SU-DHL-6 (cell line): ENCODE results near the gene PRSS57.

ENCODE experiments used
- EZH2phosphoT487 ChIP-seq: fragments of 200-600 bp; sonication (generic), shearing (Covaris generic); conservative IDR thresholded peaks from 2 replicates; pipeline ENCODE4 v1.6.1; 2018; ENCODE audit warnings: mild to moderate bottlenecking, antibody characterized with exemption, low read length, moderate library complexity, mixed read lengths
- TF ChIP-seq, protein P1 (sequence below): fragments of 200-600 bp; sonication (generic); IDR thresholded peaks from one replicate; pipeline ENCODE4 v1.5.1; 2017; ENCODE audit warnings: antibody characterized with exemption, mild to moderate bottlenecking, low read length, moderate library complexity; ENCODE audit not compliant: insufficient read depth, poor library complexity, severe bottlenecking

DNA sequence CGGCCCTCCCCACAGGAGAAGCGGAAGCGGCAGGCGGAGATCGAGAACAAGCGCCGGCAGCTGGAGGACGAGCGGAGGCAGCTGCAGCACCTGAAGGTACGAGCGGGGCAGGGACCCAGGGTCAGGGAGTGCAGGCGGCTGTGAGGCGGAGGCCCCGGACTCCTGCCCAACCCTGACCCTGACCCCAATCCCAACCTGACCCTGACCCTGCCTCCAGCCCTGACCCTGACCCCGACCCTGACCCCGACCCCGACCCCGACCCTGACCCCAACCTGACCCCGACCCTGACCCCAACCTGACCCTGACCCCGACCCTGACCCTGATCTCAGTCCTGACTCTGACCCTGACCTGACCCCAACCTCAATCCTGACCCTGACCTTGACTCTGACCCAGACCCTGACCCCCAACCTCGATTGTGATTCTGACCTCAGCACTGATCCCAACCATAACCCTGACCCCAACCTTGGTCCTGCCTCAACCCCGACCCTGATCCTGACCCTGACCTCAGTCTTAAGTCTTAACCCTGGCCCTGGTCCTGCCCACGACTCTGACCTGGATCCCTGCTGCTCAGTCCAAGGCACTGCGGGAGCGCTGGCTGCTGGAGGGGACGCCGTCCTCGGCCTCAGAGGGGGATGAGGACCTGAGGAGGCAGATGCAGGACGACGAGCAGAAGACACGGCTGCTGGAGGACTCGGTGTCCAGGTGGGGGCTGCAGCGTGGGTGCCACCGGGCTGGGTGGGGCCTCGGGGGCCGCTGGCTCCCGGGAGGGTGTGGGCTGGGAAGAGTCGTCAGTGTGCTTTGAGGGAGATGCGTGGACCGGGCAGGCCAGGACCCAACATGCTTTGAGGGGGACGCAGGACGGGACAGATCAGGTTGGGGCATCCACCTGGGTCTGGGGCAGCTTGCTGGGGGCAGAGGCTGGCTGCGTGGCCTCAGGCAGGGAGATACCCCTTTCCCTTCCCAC is 32.0 kb upstream of the PRSS57 start:
- TF ChIP-seq, protein P1, sequence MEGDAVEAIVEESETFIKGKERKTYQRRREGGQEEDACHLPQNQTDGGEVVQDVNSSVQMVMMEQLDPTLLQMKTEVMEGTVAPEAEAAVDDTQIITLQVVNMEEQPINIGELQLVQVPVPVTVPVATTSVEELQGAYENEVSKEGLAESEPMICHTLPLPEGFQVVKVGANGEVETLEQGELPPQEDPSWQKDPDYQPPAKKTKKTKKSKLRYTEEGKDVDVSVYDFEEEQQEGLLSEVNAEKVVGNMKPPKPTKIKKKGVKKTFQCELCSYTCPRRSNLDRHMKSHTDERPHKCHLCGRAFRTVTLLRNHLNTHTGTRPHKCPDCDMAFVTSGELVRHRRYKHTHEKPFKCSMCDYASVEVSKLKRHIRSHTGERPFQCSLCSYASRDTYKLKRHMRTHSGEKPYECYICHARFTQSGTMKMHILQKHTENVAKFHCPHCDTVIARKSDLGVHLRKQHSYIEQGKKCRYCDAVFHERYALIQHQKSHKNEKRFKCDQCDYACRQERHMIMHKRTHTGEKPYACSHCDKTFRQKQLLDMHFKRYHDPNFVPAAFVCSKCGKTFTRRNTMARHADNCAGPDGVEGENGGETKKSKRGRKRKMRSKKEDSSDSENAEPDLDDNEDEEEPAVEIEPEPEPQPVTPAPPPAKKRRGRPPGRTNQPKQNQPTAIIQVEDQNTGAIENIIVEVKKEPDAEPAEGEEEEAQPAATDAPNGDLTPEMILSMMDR = no peak
- TF ChIP-seq EZH2phosphoT487 = no peak
